ENCODE data around the gene HTR1A. TPM values are rescaled to one million over a fixed set of nuclear protein-coding genes. Genes with fewer than 3 reads are reported as not detected.

HTR1A gene
- total and polyA plus RNA-seq, 7 donors = not detected

- TF ChIP-seq POLR2A (IDR thresholded peaks at IDR 0.05) (no peak), POLR2AphosphoS5 (IDR thresholded peaks at IDR 0.05) (no peak), CTCF (IDR thresholded peaks at IDR 0.05) (no peak), EP300 (IDR thresholded peaks at IDR 0.05) (no peak)
- H3K4me1 ChIP-seq = no peaks in the 10 kb centered on the region
- H3K27ac ChIP-seq = no peak overlapping the region
- H3K4me3 ChIP-seq = no peak overlapping the region
- DNase-seq = no peak
- H3K36me3 ChIP-seq = no peaks in the 10 kb centered on the region
- intact Hi-C loops (cut with DNase I) = no loop called here
- H3K9me3 ChIP-seq = peaks cover 0 to 8% (median 0%) of the 10 kb centered on the region in 4 donors
- peaks cover 7 to 39% (median 30%) of the 10 kb centered on the region in 3 donors for H3K27me3 ChIP-seq
Observed at GRCh38 chr5:63963926-63964325, 1.7 kb upstream of the HTR1A start.

- Histone ChIP-seq H3K27me3 (peaks cover 7 to 46% (median 33%) of the 10 kb centered on the region in 3 donors), H3K4me1 (no peaks in the 10 kb centered on the region), H3K9me3 (peaks cover 0 to 8% (median 0%) of the 10 kb centered on the region in 4 donors), H3K4me3 (no peak overlapping the region), H3K36me3 (no peaks in the 10 kb centered on the region), H3K27ac (no peak overlapping the region)
- WGBS, 2 donors = 15 to 23% methylated on average over 6 of the region's 6 CpGs
- no peak for TF ChIP-seq POLR2A (IDR thresholded peaks at IDR 0.05)
- TF ChIP-seq CTCF (IDR thresholded peaks at IDR 0.05) = no peak
- TF ChIP-seq EP300 (IDR thresholded peaks at IDR 0.05) = no peak
- DNase-seq = no peak
- intact Hi-C loops (cut with DNase I) = no loop called here
Observed at GRCh38 chr5:63963080-63963735, 963 bp upstream of the HTR1A start.

- Histone ChIP-seq H3K4me1 (no peaks in the 10 kb centered on the region), H3K36me3 (no peaks in the 10 kb centered on the region), H3K9me3 (peaks cover 0 to 8% (median 0%) of the 10 kb centered on the region in 4 donors), H3K27ac (no peak overlapping the region), H3K27me3 (peaks cover 7 to 46% (median 33%) of the 10 kb centered on the region in 3 donors), H3K4me3 (no peak overlapping the region)
- WGBS, 2 donors = 5 to 18% methylated on average over 34 of the region's 34 CpGs
- no peak for TF ChIP-seq POLR2A (IDR thresholded peaks at IDR 0.05)
- TF ChIP-seq POLR2AphosphoS5 (IDR thresholded peaks at IDR 0.05) = no peak
- TF ChIP-seq CTCF (IDR thresholded peaks at IDR 0.05) = no peak
- TF ChIP-seq EP300 (IDR thresholded peaks at IDR 0.05) = no peak
- DNase-seq = no peak
- intact Hi-C loops (cut with DNase I) = no loop called here
Observed at GRCh38 chr5:63961598-63962161, 565 bp downstream of the HTR1A start.

GRCh38 chr5:63961125-63961597 is 1.1 kb downstream of the HTR1A start:
- 14 to 46% methylated on average over 37 of the region's 37 CpGs for WGBS, 2 donors

More at GRCh38 chr5:63961125-63961597, 1.1 kb downstream of the HTR1A start:
- peaks cover 0 to 8% (median 0%) of the 10 kb centered on the region in 4 donors for H3K9me3 ChIP-seq
- H3K27ac ChIP-seq = no peak overlapping the region
- no peaks in the 10 kb centered on the region for H3K4me1 ChIP-seq
- H3K27me3 ChIP-seq = peaks cover 7 to 46% (median 33%) of the 10 kb centered on the region in 3 donors
- H3K36me3 ChIP-seq = no peaks in the 10 kb centered on the region
- TF ChIP-seq POLR2A (IDR thresholded peaks at IDR 0.05) = no peak
- TF ChIP-seq CTCF (IDR thresholded peaks at IDR 0.05) = no peak
- TF ChIP-seq POLR2AphosphoS5 (IDR thresholded peaks at IDR 0.05) = no peak
- no peak for TF ChIP-seq EP300 (IDR thresholded peaks at IDR 0.05)
- intact Hi-C loops (cut with DNase I) = no loop called here
- no peak overlapping the region for H3K4me3 ChIP-seq
- no peak for DNase-seq
